SJCRH30 (cell line): ENCODE data around the gene GNAO1. TPM values are rescaled to one million over a fixed set of nuclear protein-coding genes. Genes with fewer than 3 reads are reported as not detected.

Source experiments
- DNase-seq, 2 experiments: peaks; one replicate each; pipeline ENCODE4 v3.0.0-alpha.2; 2015 to 2020
- H3K27ac ChIP-seq: fragments of 250-450 bp; sonication (Bioruptor Pico); 2 replicates; pipeline ENCODE4 v1.5.1; 2020; ENCODE audit warnings: mild to moderate bottlenecking, moderate library complexity
- H3K27me3 ChIP-seq: fragments of 250-450 bp; sonication (Bioruptor Pico); 2 replicates; pipeline ENCODE4 v1.5.1; 2020; ENCODE audit warnings: mild to moderate bottlenecking, moderate library complexity
- H3K36me3 ChIP-seq: fragments of 250-450 bp; sonication (Bioruptor Pico); 2 replicates; pipeline ENCODE4 v1.5.1; 2020; ENCODE audit warnings: mild to moderate bottlenecking, moderate library complexity
- H3K4me1 ChIP-seq: fragments of 250-450 bp; sonication (Bioruptor Pico); 2 replicates; pipeline ENCODE4 v1.5.1; 2020; ENCODE audit warnings: mild to moderate bottlenecking, moderate library complexity
- H3K4me3 ChIP-seq: fragments of 250-450 bp; sonication (Bioruptor Pico); 2 replicates; pipeline ENCODE4 v1.5.1; 2020; ENCODE audit warnings: mild to moderate bottlenecking, moderate library complexity
- H3K9me3 ChIP-seq: fragments of 250-450 bp; sonication (Bioruptor Pico); replicated peaks from 2 replicates; pipeline ENCODE4 v1.5.1; 2020; ENCODE audit warnings: mild to moderate bottlenecking, moderate library complexity
- total RNA-seq: library from RNA; depleted of rRNA; stranded (reverse); fragments of >200 nt; shearing (Covaris generic); gene quantifications from 2 replicates; pipeline ENCODE4 v1.2.3, GENCODE V29; 2014

GNAO1 gene
- total RNA-seq, 1 experiment from 2014 or later, result 2.3 TPM

DNA sequence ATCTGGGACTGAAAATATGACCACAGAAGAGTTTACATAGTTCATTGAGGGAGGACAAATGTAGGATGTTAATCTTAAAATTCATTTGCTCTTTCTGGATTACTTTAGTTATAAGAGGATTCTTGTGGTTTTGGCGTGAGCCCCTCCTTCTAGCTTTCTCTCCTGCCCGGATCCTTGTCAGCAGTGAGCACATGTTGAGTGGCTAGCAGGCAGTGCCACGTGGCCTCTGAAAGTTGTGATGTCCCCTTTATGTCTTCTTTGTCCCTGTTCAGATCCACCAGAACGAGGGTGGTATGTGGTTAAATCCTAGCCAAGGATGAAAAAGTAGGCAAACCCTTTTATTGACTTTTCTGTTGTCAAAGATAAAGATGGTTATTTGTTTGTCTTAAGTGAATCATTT lies 83.8 kb downstream of the GNAO1 start:
- Histone ChIP-seq H3K36me3 (no peaks in the 10 kb centered on the region), H3K4me1 (no peaks in the 10 kb centered on the region), H3K9me3 (no peaks in the 10 kb centered on the region), H3K27ac (no peak overlapping the region), H3K27me3 (no peaks in the 10 kb centered on the region), H3K4me3 (no peak overlapping the region)
- no peak for DNase-seq

DNA sequence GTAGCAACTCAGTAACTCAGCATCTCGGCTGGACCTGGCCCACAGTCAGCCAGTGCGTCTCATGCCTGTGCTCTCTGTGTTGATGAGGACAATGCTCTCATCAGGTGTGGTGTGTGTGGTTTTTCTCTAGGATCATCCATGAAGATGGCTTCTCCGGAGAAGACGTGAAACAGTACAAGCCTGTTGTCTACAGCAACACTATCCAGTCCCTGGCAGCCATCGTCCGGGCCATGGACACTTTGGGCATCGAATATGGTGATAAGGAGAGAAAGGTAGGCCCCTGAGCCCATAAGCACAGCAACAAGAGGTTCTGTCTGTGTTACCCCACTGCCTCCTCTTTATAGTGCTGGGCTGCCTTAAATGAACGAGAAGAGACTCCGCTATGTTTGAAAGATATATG lies 84.5 kb downstream of the GNAO1 start:
- no peak overlapping the region for H3K4me3 ChIP-seq
- DNase-seq, result no peak
- H3K36me3 ChIP-seq, result no peaks in the 10 kb centered on the region
- no peak overlapping the region for H3K27ac ChIP-seq
- no peaks in the 10 kb centered on the region for H3K9me3 ChIP-seq
- no peaks in the 10 kb centered on the region for H3K27me3 ChIP-seq
- H3K4me1 ChIP-seq, result no peaks in the 10 kb centered on the region

DNA sequence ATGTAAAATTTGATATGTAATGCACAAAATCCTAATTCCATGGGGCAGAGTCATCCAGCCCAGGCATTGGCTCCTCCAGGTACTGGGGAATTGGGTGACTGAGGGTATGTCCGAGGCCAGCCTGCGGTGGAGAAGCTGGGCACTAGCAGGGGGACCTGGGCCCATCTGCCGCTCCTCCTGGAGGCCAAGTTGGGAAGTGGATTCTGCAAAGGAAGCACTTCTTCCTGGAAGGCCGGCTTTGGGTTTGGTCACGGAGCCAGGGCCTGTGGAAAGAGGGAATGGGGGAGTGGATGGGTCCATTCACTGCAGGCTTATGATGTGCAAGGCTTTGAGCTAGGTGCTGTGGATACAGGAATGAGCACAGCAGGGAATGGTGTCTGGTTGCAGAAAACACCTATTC lies 85.8 kb downstream of the GNAO1 start:
- Histone ChIP-seq H3K27ac (no peak overlapping the region), H3K4me3 (no peak overlapping the region), H3K27me3 (no peaks in the 10 kb centered on the region), H3K4me1 (no peaks in the 10 kb centered on the region), H3K36me3 (no peaks in the 10 kb centered on the region), H3K9me3 (no peaks in the 10 kb centered on the region)
- DNase-seq, result no peak

DNA sequence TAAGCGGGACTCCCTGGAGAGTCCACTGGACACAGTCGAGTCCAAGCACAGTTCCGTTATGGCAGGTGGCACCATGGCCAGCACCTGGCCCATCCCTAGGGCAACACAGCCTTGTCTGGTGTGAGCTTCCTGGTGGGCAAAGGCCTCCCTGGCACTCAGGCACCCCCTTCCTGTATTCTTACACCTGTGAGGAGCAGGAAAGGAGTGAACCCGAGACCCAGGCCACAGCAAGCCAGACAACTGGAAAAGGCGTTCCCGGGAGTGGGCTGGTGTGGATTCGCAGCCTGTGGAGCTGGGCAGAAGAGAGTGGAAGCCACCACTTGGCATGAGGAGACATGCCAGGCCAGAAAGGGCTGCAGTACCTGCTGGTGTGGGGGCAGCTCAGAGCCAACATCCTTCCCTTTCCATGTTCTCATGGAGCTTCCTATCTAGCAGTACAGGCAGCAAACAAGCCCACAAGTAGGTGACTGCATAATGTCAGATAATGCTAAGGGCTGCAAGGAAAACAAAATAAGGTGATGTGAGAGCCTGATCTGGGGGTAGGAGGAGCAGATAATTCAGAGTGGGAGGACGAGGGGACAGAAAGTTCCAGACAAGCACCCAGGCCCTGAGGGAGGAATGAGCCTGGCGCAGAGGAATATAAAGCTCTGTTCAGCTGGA lies 87.0 kb downstream of the GNAO1 start:
- no peaks in the 10 kb centered on the region for H3K27me3 ChIP-seq
- H3K27ac ChIP-seq, result no peak overlapping the region
- H3K9me3 ChIP-seq, result no peaks in the 10 kb centered on the region
- DNase-seq, result no peak
- H3K4me3 ChIP-seq, result no peak overlapping the region
- H3K4me1 ChIP-seq, result no peaks in the 10 kb centered on the region
- no peaks in the 10 kb centered on the region for H3K36me3 ChIP-seq

DNA sequence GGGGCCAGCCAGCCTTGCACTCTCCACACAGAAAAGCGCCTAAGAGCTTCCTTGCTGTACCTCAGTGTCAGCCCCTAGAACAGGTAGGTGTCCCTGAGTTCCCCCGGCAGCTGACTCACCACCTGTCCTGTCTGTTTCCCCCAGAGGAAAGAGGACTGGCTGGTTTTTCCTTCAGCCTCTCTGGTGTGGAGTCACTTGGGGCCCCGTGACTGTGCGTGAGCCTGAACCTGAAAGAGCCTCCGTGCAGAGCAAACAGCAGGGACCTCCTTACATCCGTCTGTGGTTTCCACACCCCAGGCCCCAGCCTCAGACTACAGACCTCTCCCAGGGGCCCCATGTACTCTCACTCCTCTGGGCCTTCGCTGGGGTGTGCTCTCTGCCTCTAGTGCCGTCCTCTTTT lies 87.8 kb downstream of the GNAO1 start:
- Histone ChIP-seq H3K27me3 (no peaks in the 10 kb centered on the region), H3K27ac (no peak overlapping the region), H3K36me3 (no peaks in the 10 kb centered on the region), H3K9me3 (no peaks in the 10 kb centered on the region), H3K4me1 (no peaks in the 10 kb centered on the region), H3K4me3 (no peak overlapping the region)
- no peak for DNase-seq

DNA sequence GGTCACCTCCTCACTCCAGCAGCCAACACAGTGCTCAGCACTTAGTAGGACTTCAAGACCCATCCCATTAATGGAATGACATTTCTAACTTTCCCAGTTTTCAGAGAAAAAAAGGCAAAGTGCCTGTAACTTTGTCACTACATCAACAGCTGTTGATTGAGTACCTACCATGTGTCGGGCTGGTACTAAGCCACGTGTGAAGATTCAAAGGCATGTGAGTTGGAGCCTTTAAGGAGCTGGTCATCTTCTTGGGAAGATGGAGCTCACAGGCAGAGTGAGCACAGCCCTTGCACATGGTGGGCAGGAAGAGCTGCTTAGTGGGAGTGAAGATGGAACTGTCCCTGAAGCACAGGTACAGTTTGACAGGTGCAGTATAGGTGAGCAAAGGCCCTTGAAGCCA lies 88.6 kb downstream of the GNAO1 start:
- Histone ChIP-seq H3K9me3 (no peaks in the 10 kb centered on the region), H3K4me3 (no peak overlapping the region), H3K36me3 (no peaks in the 10 kb centered on the region), H3K27ac (no peak overlapping the region), H3K27me3 (no peaks in the 10 kb centered on the region), H3K4me1 (no peaks in the 10 kb centered on the region)
- DNase-seq, result no peak

DNA sequence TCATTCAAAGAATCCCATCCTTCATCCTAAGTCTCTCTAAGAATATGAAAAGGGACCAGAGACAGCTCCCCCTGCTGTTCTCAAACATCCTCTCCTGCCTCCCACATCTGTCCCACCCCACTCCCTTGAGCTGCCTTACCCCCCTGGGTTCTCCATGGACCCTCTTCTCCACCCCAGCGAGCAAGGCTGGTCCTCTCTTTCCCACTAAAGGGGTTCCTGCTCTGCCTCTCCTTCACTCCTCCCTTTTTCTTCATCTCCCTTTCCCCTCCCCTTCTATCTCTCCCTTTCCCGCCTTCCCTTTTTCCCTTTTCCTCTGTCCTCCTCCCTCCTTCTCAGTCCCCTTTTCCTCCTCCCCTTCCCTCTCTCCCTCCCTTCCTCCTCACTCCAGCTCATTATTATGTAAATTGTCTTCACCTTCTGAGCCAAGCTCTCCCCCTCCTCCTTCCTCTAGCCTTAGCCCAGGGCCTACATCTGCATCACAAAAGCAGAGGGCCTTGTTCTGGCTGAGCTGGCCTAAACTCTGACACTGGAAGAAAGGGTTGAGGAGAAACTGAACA lies 90.0 kb downstream of the GNAO1 start:
- no peaks in the 10 kb centered on the region for H3K36me3 ChIP-seq
- H3K27me3 ChIP-seq, result no peaks in the 10 kb centered on the region
- H3K9me3 ChIP-seq, result no peaks in the 10 kb centered on the region
- no peak overlapping the region for H3K27ac ChIP-seq
- DNase-seq, result peak in 1 of 2 experiments; percentile 32
- H3K4me3 ChIP-seq, result no peak overlapping the region
- no peaks in the 10 kb centered on the region for H3K4me1 ChIP-seq

DNA sequence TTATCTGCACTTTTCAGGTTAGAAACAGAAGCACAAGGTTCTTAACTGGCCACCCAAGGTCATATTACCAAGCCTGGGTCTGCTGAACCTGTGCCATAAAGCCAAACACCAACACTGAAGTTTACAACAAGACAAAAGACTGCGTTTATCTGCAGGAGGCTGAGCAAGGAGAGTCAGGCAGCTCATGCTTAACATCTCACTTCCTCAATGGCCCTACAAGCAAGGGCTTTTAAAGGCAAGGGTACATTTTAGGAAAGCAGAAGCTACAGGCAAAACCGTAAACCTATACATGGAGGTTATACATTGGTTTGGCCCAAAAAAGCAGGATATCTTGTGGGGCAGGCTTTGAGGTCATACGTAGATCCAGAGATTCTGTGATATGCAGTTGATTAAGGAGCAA lies 91.2 kb downstream of the GNAO1 start:
- Histone ChIP-seq H3K4me1 (no peaks in the 10 kb centered on the region), H3K27me3 (no peaks in the 10 kb centered on the region), H3K4me3 (no peak overlapping the region), H3K36me3 (no peaks in the 10 kb centered on the region), H3K27ac (no peak overlapping the region), H3K9me3 (no peaks in the 10 kb centered on the region)
- no peak for DNase-seq

DNA sequence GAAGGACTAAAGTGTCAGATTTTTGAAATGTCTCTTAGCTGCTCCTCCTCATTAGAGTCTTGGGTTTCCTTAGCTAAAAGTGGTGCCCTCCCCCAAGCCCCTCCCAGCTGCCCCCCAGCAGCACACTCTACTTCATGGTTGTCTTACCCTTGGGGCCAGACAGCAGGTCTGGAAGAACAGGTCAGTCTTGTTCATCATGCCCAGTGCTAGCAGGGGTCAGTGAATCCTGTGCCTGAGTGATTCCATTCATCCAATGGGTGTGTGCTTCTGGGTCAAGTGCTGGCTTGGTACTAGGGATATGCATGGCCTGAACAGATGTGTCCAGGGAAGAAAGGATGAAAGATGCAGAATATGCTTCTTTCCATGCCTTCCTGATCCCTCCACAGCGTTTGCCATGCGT lies 93.2 kb downstream of the GNAO1 start:
- Histone ChIP-seq H3K4me1 (no peaks in the 10 kb centered on the region), H3K27ac (no peak overlapping the region), H3K9me3 (no peaks in the 10 kb centered on the region), H3K27me3 (no peaks in the 10 kb centered on the region), H3K36me3 (no peaks in the 10 kb centered on the region), H3K4me3 (no peak overlapping the region)
- no peak for DNase-seq

DNA sequence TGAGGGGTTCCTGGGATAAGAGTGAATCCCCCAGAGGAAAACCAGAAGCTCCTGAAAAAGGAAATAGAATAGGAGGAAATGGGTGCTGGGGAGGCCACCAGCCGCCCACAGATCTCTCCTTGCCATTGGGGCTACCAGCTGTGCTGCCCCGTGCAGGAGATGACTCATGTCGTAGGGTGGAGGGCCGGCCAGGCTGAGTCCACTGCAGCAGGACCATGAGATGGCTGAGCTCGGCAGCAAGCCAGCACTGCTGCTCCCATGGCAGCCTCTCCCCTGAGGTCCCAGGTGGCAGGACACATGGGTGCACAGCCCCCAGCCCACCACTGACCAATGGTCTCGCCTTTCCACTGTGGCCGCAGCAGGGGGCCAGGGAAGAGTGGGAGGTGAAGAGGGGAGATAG lies 95.5 kb downstream of the GNAO1 start:
- Histone ChIP-seq H3K9me3 (no peaks in the 10 kb centered on the region), H3K4me3 (no peak overlapping the region), H3K36me3 (no peaks in the 10 kb centered on the region), H3K4me1 (no peaks in the 10 kb centered on the region), H3K27ac (no peak overlapping the region), H3K27me3 (peaks cover 3% of the 10 kb centered on the region; the same call in 1 of the 2 replicates)
- no peak for DNase-seq

DNA sequence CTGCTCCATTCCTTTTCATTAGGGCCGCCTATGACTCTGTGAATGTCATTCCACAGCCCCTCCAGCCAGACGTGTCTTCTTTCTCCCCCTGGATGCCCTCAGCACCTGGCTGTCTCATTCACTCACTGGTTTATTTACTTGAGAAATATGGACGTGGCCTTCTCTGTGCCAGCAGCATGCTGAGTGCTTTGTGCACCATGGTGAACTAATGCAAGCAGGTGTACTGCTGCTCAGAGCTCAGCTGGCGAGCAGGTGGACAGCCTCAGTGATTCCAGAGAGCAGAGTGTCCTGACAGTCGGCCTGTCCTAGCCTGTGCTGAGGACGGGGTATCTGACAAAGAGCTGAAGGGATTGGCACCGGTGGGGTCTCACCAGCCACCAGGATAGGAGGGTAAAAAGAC lies 96.7 kb downstream of the GNAO1 start:
- no peak for DNase-seq
- H3K9me3 ChIP-seq, result no peaks in the 10 kb centered on the region

DNA sequence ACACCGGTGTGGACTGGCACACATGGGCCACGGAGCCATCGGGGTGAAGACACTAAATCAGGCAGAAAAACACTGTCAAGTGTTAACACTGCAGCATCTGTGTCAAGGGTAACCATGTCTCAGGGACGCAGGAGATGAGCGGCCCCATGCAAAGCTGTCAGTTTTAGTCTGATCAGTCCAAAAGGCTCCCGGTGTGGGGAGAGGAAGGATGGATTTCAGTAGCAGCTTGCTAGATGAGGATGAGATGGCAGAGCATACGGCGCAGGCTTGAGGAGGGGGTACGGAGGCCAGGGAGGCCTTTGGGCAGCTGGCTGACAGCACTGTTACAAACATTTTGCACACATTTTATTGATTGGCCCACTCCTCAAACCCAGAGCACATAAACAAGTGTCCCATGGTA lies 98.1 kb downstream of the GNAO1 start:
- H3K36me3 ChIP-seq, result no peaks in the 10 kb centered on the region
- H3K27ac ChIP-seq, result no peak overlapping the region
- H3K4me3 ChIP-seq, result no peak overlapping the region
- peaks cover 3% of the 10 kb centered on the region; the same call in 1 of the 2 replicates for H3K27me3 ChIP-seq
- H3K9me3 ChIP-seq, result no peaks in the 10 kb centered on the region
- DNase-seq, result no peak
- no peaks in the 10 kb centered on the region for H3K4me1 ChIP-seq

More for the DNA sequence above, 96.7 kb downstream of the GNAO1 start:
- H3K27ac ChIP-seq, result no peak overlapping the region
- peaks cover 3% of the 10 kb centered on the region; the same call in 1 of the 2 replicates for H3K27me3 ChIP-seq
- no peak overlapping the region for H3K4me3 ChIP-seq
- H3K36me3 ChIP-seq, result no peaks in the 10 kb centered on the region
- no peaks in the 10 kb centered on the region for H3K4me1 ChIP-seq

DNA sequence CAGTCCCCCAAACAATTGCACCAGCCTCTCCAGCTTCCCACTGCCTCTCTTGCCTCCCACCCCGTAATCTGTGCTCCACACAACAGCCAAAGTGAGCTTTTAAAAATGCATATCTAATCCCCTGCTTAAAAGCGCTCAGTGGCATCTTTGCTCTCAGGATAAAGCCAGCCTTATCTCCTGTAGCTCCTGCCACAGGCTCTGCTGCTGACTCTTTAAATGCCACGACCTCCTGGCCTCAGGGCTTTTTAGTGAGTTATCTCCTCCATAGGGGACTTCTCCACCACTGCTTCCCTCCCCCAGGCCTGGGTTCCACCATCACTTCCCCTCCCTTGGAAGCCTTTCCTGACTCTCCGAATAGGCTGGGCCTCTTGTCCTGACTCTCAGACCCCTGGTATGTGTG lies 98.6 kb downstream of the GNAO1 start:
- DNase-seq, result no peak
- no peaks in the 10 kb centered on the region for H3K36me3 ChIP-seq
- H3K27ac ChIP-seq, result no peak overlapping the region
- H3K27me3 ChIP-seq, result peaks cover 3% of the 10 kb centered on the region; the same call in 1 of the 2 replicates
- no peak overlapping the region for H3K4me3 ChIP-seq
- H3K9me3 ChIP-seq, result no peaks in the 10 kb centered on the region
- H3K4me1 ChIP-seq, result no peaks in the 10 kb centered on the region

DNA sequence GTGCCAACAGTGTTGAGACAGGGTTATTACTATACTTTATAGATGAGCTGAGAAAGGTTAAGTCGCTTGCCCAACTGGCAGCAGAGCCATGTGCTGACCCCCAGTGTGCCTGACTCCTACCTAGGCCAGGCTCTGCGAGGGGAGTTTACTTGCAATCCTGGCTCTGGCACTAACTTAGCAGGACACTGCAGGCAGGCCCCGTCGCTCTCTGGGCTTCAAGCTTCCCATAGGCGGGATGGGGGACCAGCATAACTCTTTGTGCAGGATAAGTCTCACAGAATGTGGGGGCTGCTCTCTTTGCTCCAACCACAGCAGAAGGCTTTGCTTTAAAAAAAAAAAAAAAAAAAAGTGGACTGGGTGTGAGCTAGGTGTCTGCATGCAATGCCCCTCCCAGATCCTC lies 102.7 kb downstream of the GNAO1 start:
- DNase-seq, result no peak
- Histone ChIP-seq H3K36me3 (no peaks in the 10 kb centered on the region), H3K4me3 (no peak overlapping the region), H3K27me3 (peaks cover 3% of the 10 kb centered on the region; the same call in 1 of the 2 replicates), H3K4me1 (no peaks in the 10 kb centered on the region), H3K27ac (no peak overlapping the region), H3K9me3 (no peaks in the 10 kb centered on the region)

DNA sequence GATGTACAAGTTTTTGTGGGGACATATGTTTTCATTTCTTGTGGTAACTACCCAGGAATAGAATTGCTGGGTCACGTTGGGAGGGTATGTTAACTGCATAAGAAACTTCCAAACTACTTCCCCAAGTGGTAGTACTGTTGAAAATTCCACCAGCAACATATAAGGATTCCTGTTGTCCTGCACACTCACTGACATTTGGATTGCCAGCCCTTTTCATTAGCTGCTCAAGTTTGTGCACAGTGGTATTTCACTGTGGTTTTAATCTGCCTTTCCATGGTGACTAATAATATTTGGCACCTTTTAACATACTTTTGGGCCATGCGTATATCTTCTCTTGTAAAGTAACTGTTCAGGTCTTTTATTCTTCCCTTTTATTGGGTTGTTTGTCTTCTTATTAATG lies 103.3 kb downstream of the GNAO1 start:
- H3K27ac ChIP-seq, result no peak overlapping the region
- no peaks in the 10 kb centered on the region for H3K9me3 ChIP-seq
- H3K4me3 ChIP-seq, result no peak overlapping the region
- peaks cover 3% of the 10 kb centered on the region; the same call in 1 of the 2 replicates for H3K27me3 ChIP-seq
- no peaks in the 10 kb centered on the region for H3K4me1 ChIP-seq
- no peak for DNase-seq
- H3K36me3 ChIP-seq, result no peaks in the 10 kb centered on the region

DNA sequence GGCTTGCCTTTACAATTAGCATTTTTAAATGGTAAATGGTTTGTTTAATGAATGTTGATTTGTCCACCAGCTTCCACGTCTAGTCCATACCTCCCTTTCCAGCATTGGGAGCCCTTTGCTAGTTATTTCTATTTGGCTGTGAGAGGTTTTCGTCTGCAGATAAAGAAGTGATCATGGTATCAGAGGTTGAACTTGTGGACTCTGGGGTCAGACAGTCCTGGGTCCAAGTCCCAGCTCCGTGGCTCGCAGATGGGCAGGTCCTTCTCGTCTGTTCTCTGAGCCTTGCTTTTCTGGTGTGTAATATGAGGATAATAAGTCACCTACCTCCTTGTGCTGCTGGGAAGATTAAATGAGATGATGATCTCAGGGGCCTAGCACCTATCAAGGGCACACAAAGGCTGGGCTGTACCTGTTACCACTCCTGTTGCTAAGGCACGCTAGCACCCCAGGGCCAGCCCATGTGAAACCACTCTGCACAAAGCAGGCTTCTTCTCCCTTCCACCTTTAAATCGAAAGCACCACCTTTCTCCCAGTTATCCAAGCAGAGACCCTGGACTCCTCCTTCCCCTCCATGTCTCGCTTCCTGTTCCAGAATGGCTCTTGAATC lies 103.9 kb downstream of the GNAO1 start:
- Histone ChIP-seq H3K9me3 (no peaks in the 10 kb centered on the region), H3K4me3 (no peak overlapping the region), H3K36me3 (no peaks in the 10 kb centered on the region), H3K27me3 (peaks cover 3% of the 10 kb centered on the region; the same call in 1 of the 2 replicates), H3K27ac (no peak overlapping the region), H3K4me1 (no peaks in the 10 kb centered on the region)
- no peak for DNase-seq
